Measurements from ENCODE around the gene MAGEB6B. TPM values are rescaled to one million over a fixed set of nuclear protein-coding genes. Genes with fewer than 3 reads are reported as not detected.
"Not testable (repeated sequence)": the region's sequence is repeated elsewhere in the genome, so short reads cannot be mapped to it uniquely, and the experiment has no call there.

The MAGEB6B gene, protein sequence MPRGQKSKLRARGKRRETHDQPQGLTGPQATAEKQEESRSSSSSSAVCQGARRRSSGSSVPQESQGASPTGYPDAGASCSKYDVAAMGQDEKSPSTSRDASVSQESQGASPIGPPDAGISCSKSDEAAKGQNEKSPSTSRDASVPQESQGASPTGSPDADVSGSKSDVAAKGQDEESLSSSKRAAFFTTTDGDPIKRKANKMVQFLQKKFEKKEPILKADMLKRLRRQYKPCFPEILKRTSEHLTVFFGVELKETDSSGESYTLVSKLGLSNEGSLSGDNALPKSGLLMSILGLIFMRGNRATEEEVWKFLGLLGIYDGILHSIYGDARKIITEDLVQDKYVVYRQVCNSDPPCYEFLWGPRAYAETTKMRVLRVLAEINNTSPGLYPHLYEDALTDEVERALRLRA
- total RNA-seq (2014; rRNA removed; shearing (Covaris generic)) = not detected in 2 replicates

DNA sequence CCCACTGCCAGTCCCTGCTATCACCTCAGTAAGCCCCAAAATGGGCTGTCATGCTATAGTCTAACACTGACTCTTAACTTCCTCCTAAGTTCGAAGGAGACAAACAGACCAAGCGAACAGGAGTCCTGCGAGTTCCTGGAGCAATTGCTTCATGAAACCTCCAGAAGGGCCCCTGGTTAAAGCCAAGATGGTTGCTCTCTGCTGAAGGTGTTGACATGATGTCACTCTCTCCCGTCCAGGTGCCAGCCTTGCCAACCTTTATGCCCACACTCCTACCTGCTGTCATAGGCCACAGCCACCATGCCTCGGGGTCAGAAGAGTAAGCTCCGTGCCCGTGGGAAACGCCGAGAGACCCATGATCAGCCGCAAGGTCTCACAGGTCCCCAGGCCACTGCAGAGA, at the start of gene MAGEB6B:
MAGEB6B (plus strand) TSS at position 301 of the 400 bp plus-strand sequence; CDS start at position 301, 0 bp downstream.
- no peak for DNase-seq (ENCODE audit: low read depth)

DNA sequence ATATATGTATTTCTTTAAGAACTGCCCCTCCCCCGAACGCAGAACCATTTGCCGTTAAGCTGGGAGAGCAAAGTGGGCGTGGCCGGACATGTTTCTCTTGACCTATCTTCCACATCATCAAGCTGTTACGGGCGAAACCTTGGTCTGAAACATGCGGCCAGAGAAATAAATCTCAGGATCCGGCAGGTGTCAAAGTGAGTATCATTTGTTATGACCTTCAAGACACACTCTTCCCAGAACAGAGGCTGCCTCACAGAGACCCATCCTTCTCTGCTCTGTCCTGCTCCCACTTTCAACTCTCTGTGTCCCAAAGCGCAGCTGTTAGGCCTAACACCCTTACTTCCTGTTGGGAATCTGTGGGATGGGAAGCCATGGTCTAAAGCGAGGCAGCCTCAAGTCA, 22.1 kb upstream of the MAGEB6B start, which contains the start of gene MAGEB18:
MAGEB18 (plus strand) TSS at position 70 of the 400 bp plus-strand sequence. CDS start 643 bp downstream, outside the sequence.
- DNase-seq (ENCODE audit: low read depth) = no peak

DNA sequence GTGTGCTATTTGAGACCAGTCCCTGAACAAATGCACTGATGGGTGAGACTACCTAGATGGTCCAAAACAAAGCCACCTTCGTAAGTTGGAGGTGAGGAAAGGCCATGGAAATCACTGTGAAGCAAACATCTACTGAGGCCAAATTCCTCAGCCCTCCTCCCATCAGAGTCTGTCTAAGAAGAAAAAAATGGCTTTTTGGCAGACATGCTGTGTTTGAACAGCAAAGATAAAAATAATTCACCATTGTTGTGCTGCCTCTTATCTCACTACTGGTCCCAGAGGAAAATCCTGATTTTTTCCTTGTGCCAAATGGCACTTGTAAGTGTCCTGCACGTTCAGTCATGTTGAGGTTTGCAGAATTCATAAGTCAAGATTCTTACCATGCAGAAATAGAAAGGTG, 14.4 kb upstream of the MAGEB6B start:
- no peak for DNase-seq (ENCODE audit: low read depth)

DNA sequence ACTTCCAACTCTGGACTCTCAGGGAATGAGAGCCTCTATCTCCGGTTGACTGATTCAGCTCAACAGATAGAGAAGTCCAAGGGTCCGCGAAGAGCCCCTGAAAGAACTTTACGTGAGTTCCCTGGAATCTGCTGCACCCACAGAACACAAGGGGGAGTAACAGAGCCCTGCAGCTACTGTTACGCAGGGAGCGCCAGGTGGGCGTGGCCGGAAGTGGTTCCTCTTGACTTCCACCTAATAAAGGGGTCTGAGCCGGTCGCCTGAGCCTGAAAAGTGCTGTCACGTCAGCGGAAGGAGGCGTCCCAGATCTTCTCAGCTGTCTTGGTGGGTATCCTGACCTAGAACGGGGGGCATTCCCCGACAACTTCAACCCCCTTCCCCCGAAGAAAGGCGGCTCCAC, 31.8 kb downstream of the MAGEB6B start, which contains the start of gene MAGEB6:
MAGEB6 (plus strand) TSS at position 237 of the 400 bp plus-strand sequence. CDS start 1,407 bp downstream, outside the sequence.
- DNase-seq (ENCODE audit: low read depth) = no peak

DNA sequence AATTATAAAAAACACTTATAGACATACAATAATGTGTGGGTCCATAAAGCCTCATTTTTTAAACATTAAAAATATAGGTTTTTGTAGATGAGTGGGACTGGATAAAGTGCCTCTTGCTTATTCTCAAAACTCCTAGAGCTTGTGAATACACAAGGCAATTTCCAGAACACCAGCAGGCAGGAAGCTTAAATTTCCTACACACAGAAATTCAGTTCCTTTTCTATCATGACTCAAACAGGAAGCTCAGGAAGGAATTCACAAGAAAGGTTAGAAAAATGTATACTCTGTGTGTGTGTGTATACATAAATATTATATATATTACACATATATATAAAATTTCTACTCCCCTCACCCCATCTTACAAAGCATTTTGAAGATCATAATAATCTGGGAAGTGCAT, 43.2 kb downstream of the MAGEB6B start:
- DNase-seq (ENCODE audit: low read depth) = no peak

DNA sequence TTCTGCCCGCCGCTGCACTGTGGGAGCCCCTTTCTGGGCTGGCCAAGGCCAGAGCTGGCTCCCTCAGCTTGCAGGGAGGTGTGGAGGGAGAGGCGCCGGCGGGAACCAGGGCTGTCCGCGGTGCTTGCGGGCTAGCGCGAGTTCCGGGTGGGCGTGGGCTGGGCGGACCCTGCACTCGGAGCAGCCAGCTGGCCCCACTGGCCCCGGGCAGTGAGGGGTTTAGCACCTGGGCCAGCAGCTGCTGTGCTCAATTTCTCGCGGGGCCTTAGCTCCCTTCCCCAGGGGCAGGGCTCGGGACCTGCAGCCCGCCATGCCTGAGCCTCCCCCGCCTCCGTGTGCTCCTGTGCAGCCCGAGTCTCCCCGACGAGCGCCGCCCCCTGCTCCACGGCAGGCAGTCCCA, 44.3 kb downstream of the MAGEB6B start:
- not testable (repeated sequence) for DNase-seq (ENCODE audit: low read depth)

DNA sequence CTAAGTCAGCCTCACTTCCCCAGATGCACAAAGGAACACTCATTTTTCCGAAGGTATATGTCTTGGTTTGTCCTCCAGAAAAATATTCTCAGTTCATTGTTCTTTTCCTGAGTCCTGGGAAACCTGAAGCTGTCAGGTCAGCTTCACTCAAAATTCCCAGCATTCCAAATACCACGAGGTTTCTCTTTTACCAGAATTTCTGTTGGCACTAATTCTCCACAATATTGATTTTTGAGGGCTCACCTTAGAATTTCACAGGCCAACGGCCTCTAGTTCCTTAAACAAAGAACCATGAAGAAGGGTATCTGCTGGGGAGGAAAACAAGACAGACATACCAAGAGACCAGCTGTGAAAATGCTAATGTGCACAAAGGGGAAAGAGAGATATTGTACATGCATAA, 47.6 kb downstream of the MAGEB6B start:
- DNase-seq (ENCODE audit: low read depth) = no peak

Other genes starting within 250 kb of the MAGEB6B start
- gene MAGEB18, start 22.3 kb upstream of the MAGEB6B start, total RNA-seq (2014; rRNA removed; shearing (Covaris generic)) = not detected in 2 replicates
- 0.12 TPM in 1 of 2 replicates, not detected in the other for gene MAGEB6, start 31.8 kb downstream of the MAGEB6B start, total RNA-seq (2014; rRNA removed; shearing (Covaris generic))
- gene MAGEB5, start 55.6 kb downstream of the MAGEB6B start, total RNA-seq (2014; rRNA removed; shearing (Covaris generic)) = not detected in 2 replicates